SK-N-SH (cell line): ENCODE results near the gene ZNF396. TPM values are rescaled to one million over a fixed set of nuclear protein-coding genes. Genes with fewer than 3 reads are reported as not detected.

Source experiments
- CTCF ChIA-PET: fragments of 300-600, 350-600 bp; formaldehyde crosslinking; extraction: SDS; loops from one replicate; lab custom pipeline; 2021; lab: Yijun Ruan, JAX
- POLR2A ChIA-PET: fragments of 350-600 bp; sonication (Branson Sonifier 250); formaldehyde crosslinking; extraction: SDS; loops from one replicate; lab custom pipeline; 2020; ENCODE audit warnings: antibody characterized with exemption, inconsistent platforms; lab: Yijun Ruan, JAX
- DNase-seq: peaks from one replicate; pipeline ENCODE4 v3.0.0; 2012
- H2AFZ ChIP-seq: fragments of 200-600 bp; sonication (generic); 2 replicates; pipeline ENCODE4 v1.8.1; 2016; ENCODE audit warnings: antibody characterized with exemption, mild to moderate bottlenecking, low read depth
- H3F3A ChIP-seq: fragments of 200-600 bp; sonication (generic); replicated peaks from 2 replicates; pipeline ENCODE3; 2016; ENCODE audit warnings: antibody characterized with exemption, mild to moderate bottlenecking; ENCODE audit not compliant: insufficient read depth
- H3K27ac ChIP-seq, 2 experiments: fragments of 200-500 bp in 1 of 2; fragments of 200-600 bp in 1 of 2; sonication (Bioruptor generic) in 1 of 2; sonication (generic), shearing (Covaris generic) in 1 of 2; 2 replicates each; pipeline versions ENCODE4 v1.5.1 to v1.6.1; 2014 to 2016; ENCODE audit warnings: low read depth in 2 of 2, inconsistent platforms in 1 of 2, low read length in 1 of 2, mild to moderate bottlenecking in 1 of 2, mixed read lengths in 1 of 2
- H3K27me3 ChIP-seq: fragments of 200-600 bp; sonication (generic), shearing (Covaris generic); 2 replicates; pipeline ENCODE4 v1.6.1; 2016; ENCODE audit warnings: mixed run types; ENCODE audit not compliant: insufficient read depth
- H3K36me3 ChIP-seq, 2 experiments: fragments of 200-500 bp in 1 of 2; fragments of 200-600 bp in 1 of 2; sonication (Bioruptor generic) in 1 of 2; sonication (generic) in 1 of 2; replicated peaks in 1 of 2; 2 replicates each; pipeline versions ENCODE3 to v1.5.1; 2014 to 2016; ENCODE audit warnings: low read length in 1 of 2, mild to moderate bottlenecking in 1 of 2; ENCODE audit not compliant: insufficient read depth in 2 of 2, control insufficient read depth in 1 of 2
- H3K4me1 ChIP-seq, 2 experiments: fragments of 200-500 bp in 1 of 2; fragments of 200-600 bp in 1 of 2; sonication (Bioruptor generic) in 1 of 2; sonication (generic), shearing (Covaris generic) in 1 of 2; 2 replicates each; pipeline versions ENCODE4 v1.5.1 to v1.6.1; 2014 to 2016; ENCODE audit warnings: low read depth in 1 of 2, low read length in 1 of 2, mixed run types in 1 of 2; ENCODE audit not compliant: insufficient read depth in 2 of 2, control insufficient read depth in 1 of 2
- H3K4me2 ChIP-seq: fragments of 200-600 bp; sonication (generic), shearing (Covaris generic); 2 replicates; pipeline ENCODE4 v1.6.1; 2017; ENCODE audit warnings: mixed run types
- H3K4me3 ChIP-seq, 2 experiments: fragments of 200-500 bp in 1 of 2; fragments of 200-600 bp in 1 of 2; sonication (Bioruptor generic) in 1 of 2; sonication (generic), shearing (Covaris generic) in 1 of 2; 2 replicates each; pipeline versions ENCODE4 v1.5.1 to v1.8.1; 2014 to 2016; ENCODE audit warnings: low read depth in 2 of 2, inconsistent platforms in 1 of 2, low read length in 1 of 2, mild to moderate bottlenecking in 1 of 2, mixed read lengths in 1 of 2, moderate library complexity in 1 of 2
- H3K79me2 ChIP-seq: fragments of 200-600 bp; sonication (generic); 2 replicates; pipeline ENCODE4 v1.8.1; 2017; ENCODE audit warnings: mild to moderate bottlenecking; ENCODE audit not compliant: insufficient read depth
- H3K9ac ChIP-seq: fragments of 200-600 bp; sonication (generic); 2 replicates; pipeline ENCODE4 v1.6.1; 2017; ENCODE audit warnings: mixed run types
- H3K9me2 ChIP-seq: fragments of 200-600 bp; sonication (generic); 2 replicates; pipeline ENCODE4 v1.6.1; 2017; ENCODE audit warnings: mixed run types
- H3K9me3 ChIP-seq: fragments of 200-600 bp; sonication (generic); 2 replicates; pipeline ENCODE4 v1.6.1; 2017; ENCODE audit warnings: mixed run types, mild to moderate bottlenecking, moderate library complexity
- H4K20me1 ChIP-seq: fragments of 200-600 bp; sonication (generic); 2 replicates; pipeline ENCODE4 v1.6.1; 2017; ENCODE audit warnings: mild to moderate bottlenecking, mixed run types; ENCODE audit not compliant: insufficient read depth
- CHD2 ChIP-seq: fragments of 150-350 bp; IDR thresholded peaks from 2 replicates; pipeline ENCODE4 v1.6.1; 2018; ENCODE audit warnings: low read length; ENCODE audit not compliant: partially characterized antibody
- ELF1 ChIP-seq: IDR thresholded peaks from 2 replicates; pipeline ENCODE4 v1.4.0; 2012
- EZH2phosphoT487 ChIP-seq: fragments of 200-600 bp; sonication (generic); IDR thresholded peaks from 2 replicates; pipeline ENCODE4 v1.6.1; 2017; ENCODE audit warnings: low read depth, mixed run types, mild to moderate bottlenecking, antibody characterized with exemption, moderate library complexity, borderline replicate concordance
- FOXM1 ChIP-seq: IDR thresholded peaks from 2 replicates; pipeline ENCODE4 v1.4.0; 2012; ENCODE audit warnings: low read depth, mild to moderate bottlenecking
- GABPA ChIP-seq: IDR thresholded peaks from 2 replicates; pipeline ENCODE4 v1.4.0; 2012; ENCODE audit warnings: low read depth, mild to moderate bottlenecking
- MEF2A ChIP-seq: IDR thresholded peaks from 2 replicates; pipeline ENCODE4 v1.4.0; 2012; ENCODE audit warnings: low read depth, borderline replicate concordance
- MXI1 ChIP-seq: IDR thresholded peaks from 2 replicates; pipeline ENCODE4 v1.6.1; 2012; ENCODE audit warnings: mild to moderate bottlenecking, low read depth, low read length, improper control_type of control experiment
- NRF1 ChIP-seq: IDR thresholded peaks from 2 replicates; pipeline ENCODE4 v1.6.1; 2012; ENCODE audit warnings: low read depth, mild to moderate bottlenecking, low read length
- PBX3 ChIP-seq: IDR thresholded peaks from 2 replicates; pipeline ENCODE4; 2012
- POLR2AphosphoS5 ChIP-seq: IDR thresholded peaks from 2 replicates; pipeline ENCODE4 v1.6.1; 2012; ENCODE audit warnings: low read depth, low read length
- RCOR1 ChIP-seq: fragments of 150-350 bp; IDR thresholded peaks from 2 replicates; pipeline ENCODE4 v1.6.1; 2017; ENCODE audit warnings: antibody characterized with exemption, low read length
- RFX5 ChIP-seq: IDR thresholded peaks from 2 replicates; pipeline ENCODE4 v1.6.1; 2012; ENCODE audit warnings: mild to moderate bottlenecking, improper control_type of control experiment, low read length
- RXRA ChIP-seq: IDR thresholded peaks from 2 replicates; pipeline ENCODE4 v1.4.0; 2012; ENCODE audit warnings: low read depth, mild to moderate bottlenecking, borderline replicate concordance
- SIN3A ChIP-seq: IDR thresholded peaks from 2 replicates; pipeline ENCODE4 v1.6.1; 2012; ENCODE audit warnings: low read depth, mild to moderate bottlenecking, low read length, moderate library complexity, borderline replicate concordance
- SMC3 ChIP-seq: IDR thresholded peaks from 2 replicates; pipeline ENCODE4 v1.6.1; 2012; ENCODE audit warnings: low read depth, low read length, improper control_type of control experiment
- WGBS: methylation state at CpG from one replicate; pipeline ENCODE4 v1.1.6; 2017; ENCODE audit warnings: low lambda C conversion rate; 5-methylcytosine and 5-hydroxymethylcytosine counted together
- polyA plus RNA-seq, 3 experiments: library from polyadenylated mRNA; depleted of rRNA; stranded (reverse); fragments of >200 nt; gene quantifications; 2 replicates each; pipeline ENCODE4 v1.2.3, GENCODE V29; 2012
- TF ChIP-seq, protein P1 (sequence below): IDR thresholded peaks from 2 replicates; pipeline ENCODE4 v1.4.0; 2012; ENCODE audit warnings: low read depth

Gene ZNF396
- polyA plus RNA-seq, 1 of the 3 experiments (the other 2 are of a cell fraction) = 0.41 TPM

DNA sequence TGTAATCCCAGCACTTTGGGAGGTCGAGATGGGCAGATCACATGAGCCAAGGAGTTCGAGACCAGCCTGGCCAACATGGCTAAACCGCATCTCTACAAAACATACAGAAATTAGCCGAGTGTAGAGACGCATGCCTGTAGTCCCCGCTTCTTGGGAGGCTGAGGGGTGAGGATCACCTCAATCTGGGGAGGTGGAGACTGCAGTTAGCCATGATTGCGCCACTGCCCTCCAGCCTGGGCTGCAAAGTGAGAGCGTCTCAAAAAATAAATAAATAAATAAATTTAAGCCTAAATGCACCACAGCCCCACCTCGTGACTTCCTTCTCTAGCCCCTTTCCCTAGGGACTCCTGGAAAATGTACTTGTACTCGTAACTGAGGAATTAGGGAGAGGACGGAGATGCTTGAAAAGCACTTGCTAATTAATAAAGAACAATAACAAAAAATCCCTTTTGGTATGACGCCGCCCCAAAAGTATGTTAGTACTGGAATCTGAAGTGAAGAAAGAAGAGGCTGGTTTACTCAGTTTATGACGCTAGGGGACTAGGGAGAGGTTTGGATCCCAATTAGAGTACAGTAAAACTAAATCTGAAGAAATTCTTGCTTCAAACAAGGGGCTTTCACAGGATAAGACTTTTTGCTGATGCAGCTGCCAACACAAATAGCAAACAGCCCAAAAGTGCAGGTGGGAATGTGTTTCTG is 887 bp upstream of the ZNF396 start:
- Histone ChIP-seq H3K9me3 (no peaks in the 10 kb centered on the region), H3K27me3 (peaks cover 6% of the 10 kb centered on the region; the same call in 1 of the 2 replicates), H2AFZ (no peak overlapping the region), H3K79me2 (no peaks in the 10 kb centered on the region), H3K27ac (no peak overlapping the region), H3K9me2 (no peaks in the 10 kb centered on the region), H3K4me2 (no peak overlapping the region), H3F3A (no peaks in the 10 kb centered on the region), H3K9ac (no peak overlapping the region), H4K20me1 (no peaks in the 10 kb centered on the region), H3K36me3 (no peaks in the 10 kb centered on the region), H3K4me1 (peaks cover 0 to 5% of the 10 kb centered on the region in 2 experiments; a peak in 1 of 4 replicates), H3K4me3 (no peak overlapping the region)
- no peak for TF ChIP-seq PBX3
- no peak for TF ChIP-seq NRF1
- no peak for TF ChIP-seq SMC3
- TF ChIP-seq, protein P1, sequence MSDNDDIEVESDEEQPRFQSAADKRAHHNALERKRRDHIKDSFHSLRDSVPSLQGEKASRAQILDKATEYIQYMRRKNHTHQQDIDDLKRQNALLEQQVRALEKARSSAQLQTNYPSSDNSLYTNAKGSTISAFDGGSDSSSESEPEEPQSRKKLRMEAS = no peak
- TF ChIP-seq CHD2 = no peak
- no peak for TF ChIP-seq EZH2phosphoT487
- DNase-seq = no peak
- ChIA-PET CTCF (interaction anchor here (0.8 to 1.6 kb wide), 2 partner anchors 8 to 10 kb away, joined by 3 to 7 read pairs; no protein-coding TSS in a partner anchor), POLR2A (no interaction called here)
- 78% methylated on average over 14 of the region's 14 CpGs for WGBS

- peaks cover 6% of the 10 kb centered on the region; the same call in 1 of the 2 replicates for H3K27me3 ChIP-seq
- no peaks in the 10 kb centered on the region for H3K9me3 ChIP-seq
- peak overlapping the region; percentile 88; the same call in 1 of the 2 replicates for H2AFZ ChIP-seq
- no peak overlapping the region; a peak in 1 of 4 replicates for H3K27ac ChIP-seq
- H3F3A ChIP-seq = no peaks in the 10 kb centered on the region
- WGBS = 43% methylated on average over 9 of the region's 13 CpGs
- H3K4me2 ChIP-seq = peak overlapping the region; percentile 81
- no peaks in the 10 kb centered on the region for H3K36me3 ChIP-seq
- peak overlapping the region; percentile 53; the same call in 1 of the 2 replicates for H3K9ac ChIP-seq
- H3K79me2 ChIP-seq = no peaks in the 10 kb centered on the region
- TF ChIP-seq NRF1 (no peak), MEF2A (no peak), SIN3A (no peak), MXI1 (no peak), RXRA (no peak), SMC3 (no peak), RFX5 (no peak), RCOR1 (no peak), POLR2AphosphoS5 (no peak), FOXM1 (no peak), GABPA (no peak), ELF1 (no peak)
- TF ChIP-seq, all 33 proteins: peak for 0
- CTCF ChIA-PET = interaction anchor here (1.6 kb wide), 1 partner anchor 10 kb away, joined by 7 read pairs; no protein-coding TSS in a partner anchor
- Histone ChIP-seq H3K9me2 (no peaks in the 10 kb centered on the region), H3K4me1 (peaks cover 0 to 5% of the 10 kb centered on the region in 2 experiments; a peak in 1 of 4 replicates), H3K4me3 (peak overlapping the region; percentile 65 to 70; a peak in 3 of 4 replicates), H4K20me1 (no peaks in the 10 kb centered on the region)
- peak; percentile 65 for DNase-seq
- POLR2A ChIA-PET = no interaction called here
These were observed 770 bp downstream of the ZNF396 start for GRCh38 chr18:35376393-35376741.
